GM12878 (cell line): ENCODE data around the gene ZNF32. TPM values are rescaled to one million over a fixed set of nuclear protein-coding genes. Genes with fewer than 3 reads are reported as not detected.

Experiments used
- ATAC-seq: fragments of 200-7000 bp; cut with Tn5 transposase; 3 replicates; pipeline ENCODE4 v1.9.1; 2020; ENCODE audit warnings: mild to moderate bottlenecking, moderate library complexity
- BruUV-seq: library from RNA; stranded (reverse); fragments of 400-500 nt; replicated peaks from 2 replicates; lab custom pipeline; 2021; lab: Mats Ljungman, UMichigan
- CTCF ChIA-PET: fragments of 300-600 bp; sonication (Branson Sonifier 250); formaldehyde crosslinking; extraction: SDS; loops from one replicate; lab custom pipeline; 2021; ENCODE audit warnings: inconsistent platforms; lab: Yijun Ruan, JAX
- POLR2A ChIA-PET: fragments of 350-600 bp; formaldehyde crosslinking; extraction: SDS; loops from one replicate; lab custom pipeline; 2021; ENCODE audit warnings: inconsistent platforms; lab: Charles Lee
- RAD21 ChIA-PET: fragments of 300-600 bp; sonication (Branson Sonifier 250); formaldehyde crosslinking; loops from one replicate; lab custom pipeline; 2023; ENCODE audit warnings: antibody characterized with exemption; ENCODE audit not compliant: unreplicated experiment; lab: Charles Lee
- SMC1A ChIA-PET: fragments of 300-600 bp; sonication (Branson Sonifier 250); formaldehyde crosslinking; loops from one replicate; lab custom pipeline; 2023; ENCODE audit not compliant: unreplicated experiment, uncharacterized antibody; lab: Charles Lee
- DNase-seq: peaks from one replicate; pipeline ENCODE4 v3.0.0-alpha.2; 2011; ENCODE audit warnings: low read depth, low spot score
- FAIRE-seq: peaks from 3 replicates; lab custom pipeline; 2011; peaks lifted over from hg19 to GRCh38; lab: Jason Lieb, UNC
- H2AFZ ChIP-seq: 2 replicates; pipeline ENCODE4 v1.6.0; 2011; ENCODE audit warnings: low read depth, low read length, control low read depth; ENCODE audit not compliant: control insufficient read depth
- H3K27ac ChIP-seq: 2 replicates; pipeline ENCODE4 v1.5.1; 2011; ENCODE audit warnings: control low read depth; ENCODE audit not compliant: control insufficient read depth, insufficient read depth
- H3K27me3 ChIP-seq, 2 experiments: replicated peaks in 1 of 2; 2 replicates each; pipeline versions ENCODE4 v1.6.0 to v1.6.1; 2011; ENCODE audit warnings: low read length in 1 of 2; ENCODE audit not compliant: control insufficient read depth in 2 of 2, insufficient read depth in 2 of 2
- H3K36me3 ChIP-seq, 2 experiments: 2 replicates each; pipeline ENCODE4 v1.5.1; 2011; ENCODE audit warnings: low read length in 1 of 2; ENCODE audit not compliant: control insufficient read depth in 2 of 2, insufficient read depth in 2 of 2
- H3K4me1 ChIP-seq: 2 replicates; pipeline ENCODE4 v1.6.1; 2011; ENCODE audit warnings: mild to moderate bottlenecking, low read length, moderate library complexity, mixed read lengths; ENCODE audit not compliant: control insufficient read depth, insufficient read depth
- H3K4me2 ChIP-seq: 2 replicates; pipeline ENCODE4 v1.6.0; 2011; ENCODE audit warnings: control low read depth; ENCODE audit not compliant: control insufficient read depth, insufficient read depth
- H3K4me3 ChIP-seq: fragments of 200-600 bp; sonication (generic); 2 replicates; pipeline ENCODE4 v1.5.1; 2016
- H3K79me2 ChIP-seq: 2 replicates; pipeline ENCODE4 v1.6.0; 2011; ENCODE audit warnings: low read length; ENCODE audit not compliant: control insufficient read depth, insufficient read depth
- H3K9ac ChIP-seq: 2 replicates; pipeline ENCODE4 v1.8.0; 2011; ENCODE audit warnings: low read length, control low read depth, mixed read lengths; ENCODE audit not compliant: control insufficient read depth, insufficient read depth
- H3K9me3 ChIP-seq: replicated peaks from 3 replicates; pipeline ENCODE4 v1.5.1; 2011; ENCODE audit warnings: mild to moderate bottlenecking, low read length; ENCODE audit not compliant: control insufficient read depth, insufficient read depth
- H4K20me1 ChIP-seq: 2 replicates; pipeline ENCODE4 v1.6.0; 2011; ENCODE audit not compliant: control insufficient read depth, insufficient read depth
- ASH2L ChIP-seq: fragments of 300-600, 200-600 bp; sonication (generic); IDR thresholded peaks from 2 replicates; pipeline ENCODE4 v1.6.1; 2017; ENCODE audit warnings: low read depth, mild to moderate bottlenecking, borderline replicate concordance
- MTA3 ChIP-seq: IDR thresholded peaks from 2 replicates; pipeline ENCODE4 v1.6.1; 2012; ENCODE audit warnings: low read length, inconsistent platforms, borderline replicate concordance
- WGBS: methylation state at CpG from one replicate; pipeline ENCODE4 v1.1.6; 2016; ENCODE audit warnings: low lambda C conversion rate; ENCODE audit not compliant: insufficient replicate concordance, insufficient coverage; ENCODE audit errors: missing lambda C conversion rate; 5-methylcytosine and 5-hydroxymethylcytosine counted together
- in situ Hi-C: fragments of 300-500 bp; cut with MboI; formaldehyde crosslinking; loops from 9 replicates; pipeline ENCODE4 v1.14.3; 2018; ENCODE audit warnings: mixed read lengths
- intact Hi-C: fragments of 100-400 bp; cut with micrococcal nuclease; formaldehyde crosslinking; loops from one replicate; pipeline ENCODE4 v1.14.2; 2022; ENCODE audit not compliant: unreplicated experiment
- polyA plus RNA-seq, 11 experiments: library from polyadenylated mRNA; depleted of rRNA in 4 of 11; unstranded in 6 of 11; stranded (reverse) in 5 of 11; fragments of >200 nt; fragmentation: Nextera tagmentation in 4 of 11; fragmentation: Illumina TruSeq in 1 of 11; extraction: Ambion mirVana in 4 of 11; extraction: Trizol in 1 of 11; gene quantifications; 1 replicate in 1 of 11; 2 replicates in 10 of 11; pipeline versions ENCODE4 v1.2.1 to v1.2.3, GENCODE V29; 2011 to 2016; ENCODE audit warnings: inconsistent platforms in 2 of 11, missing spikeins in 2 of 11, low read depth in 1 of 11
- total RNA-seq, 4 experiments: library from RNA; depleted of rRNA in 3 of 4; stranded (reverse); fragments of >200 nt in 3 of 4; fragmentation: Illumina TruSeq in 1 of 4; extraction: Trizol in 1 of 4; gene quantifications; 2 replicates each; pipeline versions ENCODE4 v1.2.1 to v1.2.3, GENCODE V29; 2013 to 2021
- TF ChIP-seq, protein P1 (sequence below): fragments of 450-650 bp; IDR thresholded peaks from 2 replicates; pipeline ENCODE4 v1.6.1; 2017; ENCODE audit warnings: mild to moderate bottlenecking, moderate library complexity
- TF ChIP-seq, protein P2 (sequence below): IDR thresholded peaks from 2 replicates; pipeline ENCODE4 v1.6.1; 2012; ENCODE audit warnings: low read length, inconsistent platforms

Gene ZNF32
- total and polyA plus RNA-seq, 10 of the 15 experiments (the other 5 are each of a cell fraction or from before 2014, with no cell fraction given), result 1.9 to 23.0 (median 3.4) TPM

DNA sequence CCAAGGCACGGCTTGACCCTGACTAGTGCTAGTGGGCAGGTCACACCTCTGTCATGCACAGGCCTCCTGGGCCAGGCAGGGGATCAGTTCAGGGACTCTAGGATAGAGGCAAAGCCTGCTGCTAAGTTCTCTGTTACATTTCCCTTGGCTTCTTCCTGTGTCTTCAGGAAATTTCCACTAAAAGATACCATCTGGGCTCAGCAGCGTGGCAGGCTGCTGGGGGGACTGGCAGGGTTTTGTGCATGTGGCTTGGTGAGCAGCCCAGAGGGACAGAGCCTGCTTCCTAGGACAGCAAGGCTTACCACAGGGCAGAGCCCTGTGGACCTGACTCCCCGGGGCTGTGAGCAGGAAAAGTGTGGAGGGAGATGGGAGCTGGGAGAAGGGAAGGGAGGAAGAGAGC is 20.7 kb upstream of the ZNF32 start:
- no TSS peak for BruUV-seq
- ChIA-PET RAD21 (interaction anchor here (1.8 kb wide), 1 partner anchor 13 kb away, joined by 5 read pairs; no protein-coding TSS in a partner anchor), CTCF (interaction anchor here (0.6 to 2.0 kb wide), 2 partner anchors 118 to 717 kb away, joined by 3 to 12 read pairs; no protein-coding TSS in a partner anchor), SMC1A (no interaction called here), POLR2A (no interaction called here)
- FAIRE-seq, result no peak
- Histone ChIP-seq H2AFZ (no peak overlapping the region), H3K4me2 (no peak overlapping the region), H3K9me3 (no peaks in the 10 kb centered on the region; the same call in 2 of the 3 replicates), H4K20me1 (no peaks in the 10 kb centered on the region), H3K4me1 (no peaks in the 10 kb centered on the region), H3K79me2 (no peaks in the 10 kb centered on the region), H3K36me3 (no peaks in the 10 kb centered on the region), H3K4me3 (no peak overlapping the region), H3K27ac (no peak overlapping the region), H3K27me3 (no peaks in the 10 kb centered on the region; a peak in 3 of 4 replicates)
- in situ Hi-C loops (no loop called here), intact Hi-C loops (no loop called here)
- 8% methylated on average over 3 of the region's 3 CpGs for WGBS
- DNase-seq, result no peak
- no peak for TF ChIP-seq ASH2L
- no peak for TF ChIP-seq MTA3
- TF ChIP-seq, protein P1, sequence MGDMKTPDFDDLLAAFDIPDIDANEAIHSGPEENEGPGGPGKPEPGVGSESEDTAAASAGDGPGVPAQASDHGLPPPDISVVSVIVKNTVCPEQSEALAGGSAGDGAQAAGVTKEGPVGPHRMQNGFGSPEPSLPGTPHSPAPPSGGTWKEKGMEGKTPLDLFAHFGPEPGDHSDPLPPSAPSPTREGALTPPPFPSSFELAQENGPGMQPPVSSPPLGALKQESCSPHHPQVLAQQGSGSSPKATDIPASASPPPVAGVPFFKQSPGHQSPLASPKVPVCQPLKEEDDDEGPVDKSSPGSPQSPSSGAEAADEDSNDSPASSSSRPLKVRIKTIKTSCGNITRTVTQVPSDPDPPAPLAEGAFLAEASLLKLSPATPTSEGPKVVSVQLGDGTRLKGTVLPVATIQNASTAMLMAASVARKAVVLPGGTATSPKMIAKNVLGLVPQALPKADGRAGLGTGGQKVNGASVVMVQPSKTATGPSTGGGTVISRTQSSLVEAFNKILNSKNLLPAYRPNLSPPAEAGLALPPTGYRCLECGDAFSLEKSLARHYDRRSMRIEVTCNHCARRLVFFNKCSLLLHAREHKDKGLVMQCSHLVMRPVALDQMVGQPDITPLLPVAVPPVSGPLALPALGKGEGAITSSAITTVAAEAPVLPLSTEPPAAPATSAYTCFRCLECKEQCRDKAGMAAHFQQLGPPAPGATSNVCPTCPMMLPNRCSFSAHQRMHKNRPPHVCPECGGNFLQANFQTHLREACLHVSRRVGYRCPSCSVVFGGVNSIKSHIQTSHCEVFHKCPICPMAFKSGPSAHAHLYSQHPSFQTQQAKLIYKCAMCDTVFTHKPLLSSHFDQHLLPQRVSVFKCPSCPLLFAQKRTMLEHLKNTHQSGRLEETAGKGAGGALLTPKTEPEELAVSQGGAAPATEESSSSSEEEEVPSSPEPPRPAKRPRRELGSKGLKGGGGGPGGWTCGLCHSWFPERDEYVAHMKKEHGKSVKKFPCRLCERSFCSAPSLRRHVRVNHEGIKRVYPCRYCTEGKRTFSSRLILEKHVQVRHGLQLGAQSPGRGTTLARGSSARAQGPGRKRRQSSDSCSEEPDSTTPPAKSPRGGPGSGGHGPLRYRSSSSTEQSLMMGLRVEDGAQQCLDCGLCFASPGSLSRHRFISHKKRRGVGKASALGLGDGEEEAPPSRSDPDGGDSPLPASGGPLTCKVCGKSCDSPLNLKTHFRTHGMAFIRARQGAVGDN, result no peak
- TF ChIP-seq, protein P2, sequence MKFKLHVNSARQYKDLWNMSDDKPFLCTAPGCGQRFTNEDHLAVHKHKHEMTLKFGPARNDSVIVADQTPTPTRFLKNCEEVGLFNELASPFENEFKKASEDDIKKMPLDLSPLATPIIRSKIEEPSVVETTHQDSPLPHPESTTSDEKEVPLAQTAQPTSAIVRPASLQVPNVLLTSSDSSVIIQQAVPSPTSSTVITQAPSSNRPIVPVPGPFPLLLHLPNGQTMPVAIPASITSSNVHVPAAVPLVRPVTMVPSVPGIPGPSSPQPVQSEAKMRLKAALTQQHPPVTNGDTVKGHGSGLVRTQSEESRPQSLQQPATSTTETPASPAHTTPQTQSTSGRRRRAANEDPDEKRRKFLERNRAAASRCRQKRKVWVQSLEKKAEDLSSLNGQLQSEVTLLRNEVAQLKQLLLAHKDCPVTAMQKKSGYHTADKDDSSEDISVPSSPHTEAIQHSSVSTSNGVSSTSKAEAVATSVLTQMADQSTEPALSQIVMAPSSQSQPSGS, result no peak
- TF ChIP-seq, all 136 proteins: peak for 0
- ATAC-seq, result no peak
- no peak overlapping the region for H3K9ac ChIP-seq
